H1 (cell line): ENCODE data around the gene KIF5C. TPM values are rescaled to one million over a fixed set of nuclear protein-coding genes. Genes with fewer than 3 reads are reported as not detected.

Experiments used
- CTCF ChIA-PET: fragments of 300-600 bp; sonication (Branson Sonifier 250); formaldehyde crosslinking; loops from one replicate; lab custom pipeline; 2021; ENCODE audit not compliant: partially characterized antibody; lab: Charles Lee
- POLR2A ChIA-PET: fragments of 300-600 bp; sonication (Branson Sonifier 250); formaldehyde crosslinking; loops from one replicate; lab custom pipeline; 2021; ENCODE audit warnings: inconsistent platforms; ENCODE audit not compliant: partially characterized antibody; lab: Charles Lee
- DNase-seq, 2 experiments: peaks; one replicate each; pipeline versions ENCODE4 v3.0.0 to v3.0.0-alpha.2; 2010 to 2022; ENCODE audit warnings: low spot score in 2 of 2, low read depth in 1 of 2, mixed read lengths in 1 of 2
- FAIRE-seq: peaks from 2 replicates; lab custom pipeline; 2011; peaks lifted over from hg19 to GRCh38; lab: Jason Lieb, UNC
- H2AFZ ChIP-seq: 2 replicates; pipeline ENCODE4 v1.8.1; 2012; ENCODE audit warnings: low read length, inconsistent platforms
- H2AK5ac ChIP-seq: 2 replicates; pipeline ENCODE4 v1.6.1; 2013; ENCODE audit warnings: low read depth, low read length
- H2BK120ac ChIP-seq: replicated peaks from 2 replicates; pipeline ENCODE3; 2013; ENCODE audit warnings: low read depth, low read length, inconsistent platforms
- H2BK12ac ChIP-seq: 2 replicates; pipeline ENCODE4 v1.6.1; 2013; ENCODE audit warnings: low read depth, low read length
- H2BK15ac ChIP-seq: 2 replicates; pipeline ENCODE4 v1.6.1; 2013; ENCODE audit warnings: low read length
- H2BK20ac ChIP-seq: 2 replicates; pipeline ENCODE4 v1.6.1; 2013; ENCODE audit warnings: low read length
- H2BK5ac ChIP-seq: 2 replicates; pipeline ENCODE4 v1.6.1; 2013; ENCODE audit warnings: low read depth, low read length
- H3K14ac ChIP-seq: 2 replicates; pipeline ENCODE4 v1.6.1; 2013; ENCODE audit warnings: inconsistent platforms; ENCODE audit not compliant: insufficient read length
- H3K18ac ChIP-seq: 2 replicates; pipeline ENCODE4 v1.6.1; 2013; ENCODE audit warnings: low read length; ENCODE audit errors: extremely low read depth
- H3K23ac ChIP-seq: 2 replicates; pipeline ENCODE4 v1.6.1; 2013; ENCODE audit warnings: inconsistent platforms; ENCODE audit not compliant: insufficient read length
- H3K23me2 ChIP-seq: 2 replicates; pipeline ENCODE4 v1.6.1; 2013; ENCODE audit warnings: low read depth, low read length
- H3K27ac ChIP-seq: 2 replicates; pipeline ENCODE4 v1.6.1; 2011; ENCODE audit warnings: low read depth, low read length, inconsistent platforms
- H3K27me3 ChIP-seq, 4 experiments: replicated peaks in 1 of 4; 1 replicate in 1 of 4; 2 replicates in 3 of 4; pipeline versions ENCODE4 v1.6.1 to v1.8.1; 2011 to 2013; ENCODE audit warnings: low read length in 3 of 4, mild to moderate bottlenecking in 3 of 4, inconsistent platforms in 2 of 4, mixed read lengths in 2 of 4, moderate library complexity in 1 of 4; ENCODE audit not compliant: control insufficient read depth in 3 of 4, insufficient read depth in 3 of 4; ENCODE audit errors: extremely low read depth in 1 of 4
- H3K36me3 ChIP-seq, 4 experiments: 2 replicates each; pipeline versions ENCODE4 v1.6.1 to v1.8.1; 2011 to 2013; ENCODE audit warnings: mild to moderate bottlenecking in 4 of 4, low read length in 3 of 4, moderate library complexity in 2 of 4, control low read depth in 1 of 4, inconsistent platforms in 1 of 4; ENCODE audit not compliant: insufficient read depth in 4 of 4, control insufficient read depth in 2 of 4
- H3K4ac ChIP-seq: replicated peaks from 2 replicates; pipeline ENCODE3; 2013; ENCODE audit warnings: low read length, low read depth, mixed read lengths, inconsistent platforms; ENCODE audit not compliant: insufficient read length
- H3K4me1 ChIP-seq, 4 experiments: replicated peaks in 1 of 4; 1 replicate in 1 of 4; 2 replicates in 3 of 4; pipeline versions ENCODE4 v1.6.1 to v1.8.1; 2011 to 2013; ENCODE audit warnings: low read length in 3 of 4, inconsistent platforms in 2 of 4, mixed read lengths in 1 of 4; ENCODE audit not compliant: insufficient read depth in 4 of 4, control insufficient read depth in 3 of 4
- H3K4me2 ChIP-seq, 2 experiments: 2 replicates each; pipeline versions ENCODE4 v1.6.1 to v1.8.1; 2011 to 2013; ENCODE audit warnings: low read depth in 2 of 2, low read length in 2 of 2, control low read depth in 1 of 2, inconsistent platforms in 1 of 2, mild to moderate bottlenecking in 1 of 2; ENCODE audit not compliant: insufficient read depth in 1 of 2
- H3K4me3 ChIP-seq, 4 experiments: fragments of 200-600, 300-600 bp in 1 of 4; sonication (generic), shearing (Covaris generic), sonication (Bioruptor Twin) in 1 of 4; 2 replicates each; pipeline versions ENCODE4 v1.5.1 to v1.8.1; 2011 to 2016; ENCODE audit warnings: low read length in 4 of 4, low read depth in 3 of 4, control low read depth in 2 of 4, inconsistent platforms in 2 of 4, mild to moderate bottlenecking in 2 of 4, mixed read lengths in 1 of 4, moderate library complexity in 1 of 4; ENCODE audit not compliant: insufficient read depth in 2 of 4; ENCODE audit errors: extremely low read depth in 1 of 4
- H3K56ac ChIP-seq: replicated peaks from 2 replicates; pipeline ENCODE3; 2013; ENCODE audit warnings: low read depth, mild to moderate bottlenecking, mixed read lengths, low read length, inconsistent platforms; ENCODE audit not compliant: insufficient read length
- H3K79me1 ChIP-seq: 2 replicates; pipeline ENCODE4 v1.6.1; 2013; ENCODE audit warnings: low read depth, low read length, control low read depth
- H3K79me2 ChIP-seq, 2 experiments: 2 replicates each; pipeline versions ENCODE4 v1.6.1 to v1.8.1; 2012 to 2013; ENCODE audit warnings: low read length in 2 of 2, mild to moderate bottlenecking in 2 of 2, inconsistent platforms in 1 of 2; ENCODE audit not compliant: insufficient read depth in 2 of 2, control insufficient read depth in 1 of 2
- H3K9ac ChIP-seq, 4 experiments: replicated peaks in 1 of 4; 1 replicate in 1 of 4; 2 replicates in 3 of 4; pipeline versions ENCODE4 v1.6.1 to v1.8.1; 2011 to 2013; ENCODE audit warnings: low read depth in 3 of 4, low read length in 3 of 4, control low read depth in 2 of 4, mild to moderate bottlenecking in 2 of 4, moderate library complexity in 2 of 4, inconsistent platforms in 1 of 4; ENCODE audit errors: extremely low read depth in 1 of 4
- H3K9me3 ChIP-seq, 2 experiments: 2 replicates each; pipeline versions ENCODE4 v1.6.1 to v1.8.1; 2012 to 2013; ENCODE audit warnings: mild to moderate bottlenecking in 2 of 2, moderate library complexity in 2 of 2, control low read depth in 1 of 2, inconsistent platforms in 1 of 2, low read depth in 1 of 2, low read length in 1 of 2, mixed read lengths in 1 of 2; ENCODE audit not compliant: insufficient read depth in 2 of 2
- H4K20me1 ChIP-seq, 2 experiments: replicated peaks in 1 of 2; 2 replicates each; pipeline versions ENCODE3 to v1.8.1; 2011 to 2013; ENCODE audit warnings: inconsistent platforms in 2 of 2, low read length in 2 of 2, mild to moderate bottlenecking in 1 of 2; ENCODE audit not compliant: insufficient read depth in 2 of 2, control insufficient read depth in 1 of 2
- H4K5ac ChIP-seq: 2 replicates; pipeline ENCODE4 v1.6.1; 2013; ENCODE audit warnings: low read length, low read depth, mixed read lengths, inconsistent platforms; ENCODE audit not compliant: insufficient read length
- H4K8ac ChIP-seq: 2 replicates; pipeline ENCODE4 v1.8.0; 2013; ENCODE audit warnings: mild to moderate bottlenecking, moderate library complexity, low read length, inconsistent platforms; ENCODE audit not compliant: insufficient read depth; ENCODE audit errors: extremely low read depth
- H4K91ac ChIP-seq: replicated peaks from 2 replicates; pipeline ENCODE3; 2013; ENCODE audit warnings: low read length, mixed read lengths, inconsistent platforms; ENCODE audit not compliant: insufficient read length
- WGBS, 2 experiments: shearing (Covaris generic) in 1 of 2; methylation state at CpG; one replicate each; pipeline versions ENCODE4 v1.1.6 to v1.1.7; 2013 to 2015; ENCODE audit warnings: low lambda C conversion rate in 2 of 2, mixed read lengths in 2 of 2, inconsistent platforms in 1 of 2, low coverage in 1 of 2, missing lambda C conversion rate in 1 of 2; ENCODE audit not compliant: insufficient replicate concordance in 2 of 2, insufficient coverage in 1 of 2, insufficient read length in 1 of 2; ENCODE audit errors: extremely low coverage in 1 of 2, missing lambda C conversion rate in 1 of 2; 5-methylcytosine and 5-hydroxymethylcytosine counted together
- polyA plus RNA-seq, 7 experiments: library from polyadenylated mRNA; depleted of rRNA in 3 of 7; stranded (reverse) in 5 of 7; unstranded in 2 of 7; fragments of >200 nt in 5 of 7; fragments of 200-250 nt in 2 of 7; gene quantifications; 1 replicate in 5 of 7; 2 replicates in 1 of 7; 4 replicates in 1 of 7; pipeline versions ENCODE4 v1.2.1 to v1.2.3, GENCODE V29; 2011 to 2013; ENCODE audit warnings: missing spikeins in 2 of 7, mixed read lengths in 2 of 7
- total RNA-seq: library from RNA; stranded (reverse); fragmentation: NEBNext Ultra II Directional; extraction: Animal tissue kit (Norgen Biotek cat#: 25700); gene quantifications from 2 replicates; pipeline ENCODE4 v1.2.1, GENCODE V29; 2021

KIF5C gene
- total and polyA plus RNA-seq, 2 of the 8 experiments (the other 6 are each of a cell fraction or from before 2014, with no cell fraction given): 16.3 to 66.4 TPM

DNA sequence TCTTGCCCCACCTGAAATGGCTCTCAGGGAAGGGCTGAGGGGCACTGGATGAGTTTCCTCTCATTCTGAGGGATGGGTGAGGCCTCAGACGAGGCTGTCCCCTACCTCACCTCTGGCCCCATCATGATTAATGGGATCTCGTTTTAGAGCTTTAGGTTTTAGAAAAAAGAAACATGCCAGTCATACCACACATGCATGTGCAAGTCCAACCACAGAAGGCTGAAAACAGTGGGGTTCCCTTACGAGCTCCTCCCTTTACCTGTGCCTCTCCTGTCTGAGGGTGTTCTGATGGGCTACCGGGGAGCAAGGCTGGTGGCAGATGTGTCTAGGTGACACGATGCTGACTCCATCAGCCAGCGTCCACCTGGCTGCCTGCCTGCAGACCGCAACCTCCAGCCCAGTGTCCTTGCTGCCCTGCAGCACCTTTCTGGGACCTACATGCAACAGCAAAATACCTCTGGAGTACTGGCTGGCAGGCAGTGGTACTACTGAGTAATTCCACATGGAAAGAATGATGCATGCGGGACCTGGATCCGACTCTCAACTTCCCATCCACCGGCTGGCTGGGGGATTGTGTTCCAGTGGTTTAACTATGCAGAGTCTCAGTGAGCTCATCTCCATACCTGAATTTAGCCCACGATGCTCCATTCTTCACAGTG is 154.4 kb downstream of the KIF5C start:
- H3K56ac ChIP-seq: no peak overlapping the region
- no peaks in the 10 kb centered on the region; a peak in 2 of 7 replicates for H3K27me3 ChIP-seq
- ChIA-PET CTCF (interaction anchor here (0.5 to 22.0 kb wide), 5 partner anchors 10 to 463 kb away, joined by 3 to 277 read pairs (median 3); partner anchors contain the start of gene LYPD6B), POLR2A (interaction anchor here (1.6 kb wide), 1 partner anchor 12 kb away, joined by 6 read pairs; no protein-coding TSS in a partner anchor)
- DNase-seq (peak in 1 of 2 experiments; percentile 43), FAIRE-seq (no peak)
- H3K27ac ChIP-seq: no peak overlapping the region
- no peak overlapping the region for H2AFZ ChIP-seq
- no peak overlapping the region for H4K5ac ChIP-seq
- H3K18ac ChIP-seq: no peak overlapping the region
- H4K91ac ChIP-seq: peak overlapping the region; percentile 70
- H3K4me2 ChIP-seq: no peak overlapping the region
- H3K9me3 ChIP-seq: no peaks in the 10 kb centered on the region
- H2BK120ac ChIP-seq: no peak overlapping the region
- H3K36me3 ChIP-seq: no peaks in the 10 kb centered on the region
- no peaks in the 10 kb centered on the region for H3K79me1 ChIP-seq
- no peak overlapping the region for H3K4me3 ChIP-seq
- H2BK15ac ChIP-seq: no peak overlapping the region
- no peaks in the 10 kb centered on the region for H3K23me2 ChIP-seq
- H4K20me1 ChIP-seq: no peaks in the 10 kb centered on the region
- no peak overlapping the region for H2BK5ac ChIP-seq
- H3K9ac ChIP-seq: no peak overlapping the region
- no peak overlapping the region for H3K4ac ChIP-seq
- H3K4me1 ChIP-seq: peaks cover 4 to 14% (median 9%) of the 10 kb centered on the region in 4 experiments; a peak in 6 of 7 replicates
- 88% methylated on average over 11 of the region's 11 CpGs; no CpG with 5 or more reads in 1 of the 2 experiments for WGBS, 2 experiments
- no peak overlapping the region for H3K23ac ChIP-seq
- no peak overlapping the region for H4K8ac ChIP-seq
- H2BK12ac ChIP-seq: peak overlapping the region; percentile 40; the same call in 1 of the 2 replicates
- no peak overlapping the region for H2BK20ac ChIP-seq
- no peak overlapping the region for H3K14ac ChIP-seq
- no peaks in the 10 kb centered on the region for H3K79me2 ChIP-seq
- H2AK5ac ChIP-seq: no peak overlapping the region
